Cardiac fibroblast (primary cell): ENCODE measurements around the gene STPG3.

ENCODE experiments used
- DNase-seq, 2 donors: peaks; one replicate each; pipeline versions ENCODE4 v3.0.0 to v3.0.0-alpha.2; 2010; ENCODE audit warnings: low read depth in 2 of 2
- H3K4me3 ChIP-seq, 2 donors: replicated peaks in 1 of 2; 1 replicate in 1 of 2; 2 replicates in 1 of 2; pipeline ENCODE4 v1.5.1; 2011; ENCODE audit warnings: low read depth in 2 of 2, low read length in 2 of 2, mild to moderate bottlenecking in 2 of 2, moderate library complexity in 1 of 2
- TF ChIP-seq, protein P1 (sequence below): IDR thresholded peaks from one replicate; pipeline ENCODE4 v1.5.1; 2011; ENCODE audit warnings: low read depth, mild to moderate bottlenecking, low read length, inconsistent platforms

The STPG3 gene

DNA sequence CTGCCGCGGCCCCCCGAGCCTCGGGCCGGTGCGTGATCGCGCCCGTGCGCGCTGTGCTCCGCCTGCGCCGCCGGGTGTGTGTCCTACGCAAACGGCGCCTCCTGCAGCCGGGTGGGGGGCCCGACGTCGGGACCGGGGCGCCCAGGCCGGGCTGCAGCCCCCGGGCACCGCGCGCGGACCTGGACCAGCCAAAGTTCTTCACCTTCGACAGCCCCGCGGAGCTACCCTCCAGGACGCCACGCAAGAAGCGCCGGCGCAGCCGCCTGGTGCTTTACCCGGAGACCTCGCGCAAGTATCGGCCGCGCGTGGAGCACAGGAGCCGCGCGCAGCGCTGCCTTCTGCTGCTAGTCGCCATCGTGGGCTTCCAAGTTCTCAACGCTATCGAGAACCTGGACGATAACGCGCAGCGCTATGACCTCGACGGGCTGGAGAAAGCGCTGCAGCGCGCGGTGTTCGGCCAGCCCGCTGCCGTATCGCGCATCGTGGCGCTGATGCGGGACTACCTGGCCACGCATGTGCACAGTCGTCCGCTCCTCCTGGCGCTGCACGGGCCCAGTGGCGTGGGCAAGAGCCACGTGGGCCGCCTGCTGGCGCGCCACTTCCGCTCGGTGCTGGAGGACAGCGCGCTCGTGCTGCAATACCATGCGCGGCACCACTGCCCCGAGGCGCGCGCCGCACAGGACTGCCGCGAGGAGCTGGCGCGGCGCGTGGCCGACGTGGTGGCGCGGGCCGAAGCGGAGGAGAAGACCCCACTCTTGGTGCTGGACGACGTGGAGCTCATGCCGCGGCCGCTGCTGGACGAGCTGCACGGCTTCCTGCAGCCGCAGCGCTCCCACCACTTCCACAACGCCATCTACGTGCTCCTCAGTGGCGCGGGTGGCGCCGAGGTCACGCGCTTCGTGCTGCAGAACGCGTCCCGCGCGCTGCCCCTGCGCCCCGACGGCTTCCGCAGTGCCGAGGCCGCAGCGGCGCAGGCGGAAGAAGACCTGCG lies 27.9 kb downstream of the STPG3 start:
- no peak for DNase-seq
- H3K4me3 ChIP-seq = peak overlapping the region; percentile 61 to 64
- TF ChIP-seq, protein P1, sequence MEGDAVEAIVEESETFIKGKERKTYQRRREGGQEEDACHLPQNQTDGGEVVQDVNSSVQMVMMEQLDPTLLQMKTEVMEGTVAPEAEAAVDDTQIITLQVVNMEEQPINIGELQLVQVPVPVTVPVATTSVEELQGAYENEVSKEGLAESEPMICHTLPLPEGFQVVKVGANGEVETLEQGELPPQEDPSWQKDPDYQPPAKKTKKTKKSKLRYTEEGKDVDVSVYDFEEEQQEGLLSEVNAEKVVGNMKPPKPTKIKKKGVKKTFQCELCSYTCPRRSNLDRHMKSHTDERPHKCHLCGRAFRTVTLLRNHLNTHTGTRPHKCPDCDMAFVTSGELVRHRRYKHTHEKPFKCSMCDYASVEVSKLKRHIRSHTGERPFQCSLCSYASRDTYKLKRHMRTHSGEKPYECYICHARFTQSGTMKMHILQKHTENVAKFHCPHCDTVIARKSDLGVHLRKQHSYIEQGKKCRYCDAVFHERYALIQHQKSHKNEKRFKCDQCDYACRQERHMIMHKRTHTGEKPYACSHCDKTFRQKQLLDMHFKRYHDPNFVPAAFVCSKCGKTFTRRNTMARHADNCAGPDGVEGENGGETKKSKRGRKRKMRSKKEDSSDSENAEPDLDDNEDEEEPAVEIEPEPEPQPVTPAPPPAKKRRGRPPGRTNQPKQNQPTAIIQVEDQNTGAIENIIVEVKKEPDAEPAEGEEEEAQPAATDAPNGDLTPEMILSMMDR = no peak

DNA sequence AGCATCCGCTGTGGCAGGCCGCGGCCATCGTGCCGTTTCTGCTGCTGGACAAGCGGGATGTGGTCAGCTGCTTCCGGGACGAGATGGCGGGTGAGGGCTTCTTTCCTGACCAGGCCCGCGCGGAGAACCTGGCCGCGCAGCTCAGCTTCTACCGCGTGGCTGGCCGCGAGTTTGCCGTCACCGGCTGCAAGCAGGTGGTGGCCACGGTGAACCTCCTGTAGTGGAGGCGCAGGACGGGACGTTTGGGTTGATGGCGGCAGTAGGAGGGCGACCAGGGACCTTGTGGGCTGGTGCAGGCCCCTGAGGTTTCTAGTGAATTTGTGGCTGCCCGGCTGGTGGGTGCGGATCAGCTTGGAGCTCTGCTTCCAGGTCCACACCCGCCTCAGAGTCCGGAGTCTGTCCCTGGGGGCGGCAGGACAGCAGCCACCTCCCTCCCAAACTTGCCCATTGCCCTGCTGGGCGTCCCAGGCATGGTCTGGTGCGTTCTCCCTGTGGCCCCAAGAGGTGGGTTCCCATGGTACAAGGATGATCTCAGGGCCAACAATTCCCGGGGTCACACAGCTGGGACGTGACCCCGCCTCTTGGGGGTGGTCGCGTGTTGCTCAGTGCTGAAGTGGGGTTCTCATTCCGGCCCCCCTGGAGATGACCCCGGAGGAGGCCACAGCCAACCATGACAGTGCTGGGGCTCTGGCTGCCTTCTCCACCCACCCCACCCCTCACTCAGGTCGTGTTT lies 28.8 kb downstream of the STPG3 start:
- no peak for DNase-seq
- no peak overlapping the region for H3K4me3 ChIP-seq
- TF ChIP-seq, protein P1 = no peak

DNA sequence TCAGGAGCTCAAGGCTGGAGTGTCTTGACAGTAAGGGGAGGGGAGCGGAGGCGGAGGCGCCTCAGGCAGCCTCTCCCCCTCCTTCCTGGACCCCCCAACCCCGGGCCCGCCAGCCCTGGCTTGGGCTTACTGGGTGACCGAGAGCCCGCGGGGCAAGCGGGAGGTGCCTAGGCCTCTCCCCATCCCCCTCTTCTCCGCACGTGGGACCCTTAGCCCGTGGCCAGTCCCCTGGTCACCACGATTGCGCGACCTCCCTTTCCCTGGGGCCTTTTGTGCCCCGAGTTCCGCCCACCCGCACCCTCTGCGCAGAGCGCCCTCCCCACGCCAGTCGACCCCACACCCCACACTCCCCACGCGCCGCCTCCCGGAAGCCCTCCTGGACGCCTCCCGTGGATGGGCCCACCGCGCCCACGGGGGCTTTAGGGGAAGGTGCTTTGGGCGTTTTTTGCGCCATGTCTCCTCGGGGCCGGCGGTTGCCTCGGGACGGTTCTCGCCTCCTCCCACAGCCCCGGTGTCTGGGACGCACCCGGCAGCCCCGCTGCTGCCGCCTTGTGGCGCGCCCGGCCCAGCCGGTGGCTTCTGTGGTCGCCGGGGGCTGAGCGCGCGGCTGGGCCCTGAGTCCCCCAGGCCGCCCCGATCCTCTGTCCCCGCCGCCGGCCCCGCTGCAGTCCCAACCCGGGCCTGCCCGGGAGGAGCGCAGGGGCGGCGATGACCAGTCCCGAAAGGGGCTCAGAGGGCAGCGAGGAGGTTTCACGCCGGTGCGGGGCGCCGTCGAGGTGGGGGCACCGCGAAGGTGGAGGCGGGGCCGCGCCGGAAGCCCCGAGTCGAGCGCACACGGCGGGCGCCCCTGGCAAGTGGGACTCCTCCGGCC lies 29.6 kb downstream of the STPG3 start:
- peak in 1 of 2 donors; percentile 51 for DNase-seq
- peak overlapping the region in 1 of 2 donors; percentile 19 for H3K4me3 ChIP-seq
- TF ChIP-seq, protein P1 = peak; percentile 11

DNA sequence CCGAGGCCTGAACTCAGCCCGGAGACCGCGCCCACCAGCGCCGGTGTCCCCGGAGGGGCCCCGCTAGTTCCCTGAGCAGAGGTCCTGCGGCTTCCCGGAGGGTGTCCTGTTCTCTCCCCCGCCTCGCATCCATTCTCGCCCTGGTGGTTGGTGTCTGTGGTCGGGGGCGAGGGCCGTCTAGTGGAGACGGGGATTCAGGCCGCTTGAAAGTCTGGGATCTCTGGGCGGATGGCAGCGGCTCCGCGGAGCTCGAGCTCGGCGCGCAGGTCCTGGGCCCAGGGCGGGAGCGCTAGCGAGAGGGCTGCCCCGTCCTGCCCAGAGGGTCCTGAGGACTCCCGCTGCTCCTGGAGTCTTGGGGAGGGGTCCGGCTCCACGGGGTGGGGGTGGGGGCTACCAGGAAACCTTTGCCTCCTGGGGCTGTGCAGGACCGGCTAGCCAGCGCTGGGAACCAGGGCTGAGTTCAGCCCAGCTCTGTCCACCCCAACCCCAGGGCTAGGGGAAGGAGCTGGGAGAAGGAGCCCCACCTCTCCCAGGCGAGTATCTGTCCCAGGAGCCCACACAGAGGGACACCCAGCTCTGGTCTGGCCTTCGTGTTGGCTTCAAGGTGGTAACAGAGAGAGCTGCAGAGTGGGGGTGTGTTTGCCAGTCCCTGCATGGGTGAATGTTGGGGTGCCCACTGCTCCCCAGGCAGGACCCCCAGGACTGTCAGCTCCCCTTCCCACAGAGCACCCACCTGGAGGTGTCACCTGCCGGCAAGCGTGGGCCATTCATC lies 30.4 kb downstream of the STPG3 start:
- H3K4me3 ChIP-seq = peak overlapping the region in 1 of 2 donors; percentile 5
- TF ChIP-seq, protein P1 = no peak
- no peak for DNase-seq

DNA sequence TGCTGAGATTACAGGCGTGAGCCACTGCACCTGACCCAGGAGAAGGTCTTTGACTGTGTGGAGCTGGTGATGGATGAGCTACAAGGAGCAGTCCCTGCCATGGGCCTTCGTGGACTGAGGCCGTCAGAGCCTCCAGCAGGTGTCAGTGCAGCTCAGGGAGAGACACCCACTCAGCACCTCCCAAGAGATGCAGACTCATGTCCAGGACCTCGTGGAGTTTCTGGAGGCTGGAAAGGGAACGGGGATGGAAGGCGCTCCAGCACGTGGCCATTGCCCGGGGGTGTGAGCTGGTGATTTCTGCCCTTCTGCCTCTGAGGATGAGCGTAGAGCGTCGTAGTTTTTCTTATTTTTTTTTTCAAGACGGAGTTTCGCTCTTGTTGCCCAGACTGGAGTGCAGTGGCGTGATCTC lies 35.9 kb downstream of the STPG3 start:
- peak; percentile 67 to 78 for DNase-seq
- H3K4me3 ChIP-seq = no peak overlapping the region
- TF ChIP-seq, protein P1 = peak; percentile 71
